Neural crest cell (in vitro differentiated cells): ENCODE results near the gene C17orf75. TPM values are rescaled to one million over a fixed set of nuclear protein-coding genes. Genes with fewer than 3 reads are reported as not detected.

Experiments used
- DNase-seq: peaks from one replicate; pipeline ENCODE4 v3.0.0; 2021; ENCODE audit warnings: low read depth, mixed read lengths, low spot score
- H3K27ac Mint-ChIP-seq: one replicate; pipeline ENCODE4 v1.8.0; 2021; ENCODE audit warnings: mild to moderate bottlenecking, mixed read lengths; ENCODE audit not compliant: unreplicated experiment
- H3K27me3 Mint-ChIP-seq: 2 replicates; pipeline ENCODE4 v1.8.0; 2021; ENCODE audit warnings: low read depth, mild to moderate bottlenecking, mixed read lengths
- H3K36me3 Mint-ChIP-seq: 2 replicates; pipeline ENCODE4 v1.8.0; 2021; ENCODE audit warnings: low read depth, mild to moderate bottlenecking, mixed read lengths
- H3K4me1 Mint-ChIP-seq: 2 replicates; pipeline ENCODE4 v1.8.0; 2021; ENCODE audit warnings: mixed read lengths
- H3K4me3 Mint-ChIP-seq: one replicate; pipeline ENCODE4 v1.8.0; 2021; ENCODE audit warnings: mild to moderate bottlenecking, mixed read lengths
- H3K9me3 Mint-ChIP-seq: 2 replicates; pipeline ENCODE4 v1.8.0; 2021; ENCODE audit warnings: mixed read lengths
- CTCF ChIP-seq: fragments of 200-600 bp; sonication (generic); conservative IDR thresholded peaks from 2 replicates; pipeline ENCODE4 v1.5.0; 2021; ENCODE audit warnings: antibody characterized with exemption, mild to moderate bottlenecking
- microRNA-seq: library from miRNA; unstranded; fragments of <30 nt; microRNA quantifications from one replicate; pipeline ENCODE4, GENCODE V29; 2020
- total RNA-seq: library from RNA; stranded (reverse); gene quantifications from 2 replicates; pipeline ENCODE4 v1.2.1, GENCODE V29; 2021

Gene C17orf75
- total RNA-seq, 1 donor from 2014 or later: 52.8 TPM

GRCh38 chr17:32279891-32280716 lies 61.9 kb downstream of the C17orf75 start:
- Mint-ChIP-seq H3K4me3 (peak overlapping the region; percentile 72), H3K9me3 (no peaks in the 10 kb centered on the region), H3K27me3 (peaks cover 19% of the 10 kb centered on the region), H3K36me3 (no peaks in the 10 kb centered on the region), H3K27ac (peak overlapping the region; percentile 83), H3K4me1 (peaks cover 48% of the 10 kb centered on the region)
- no peak for TF ChIP-seq CTCF
- DNase-seq: no peak

GRCh38 chr17:32278815-32279214 lies 63.2 kb downstream of the C17orf75 start:
- no peak for DNase-seq
- H3K4me1 Mint-ChIP-seq: peaks cover 54% of the 10 kb centered on the region
- no peak overlapping the region for H3K4me3 Mint-ChIP-seq
- peaks cover 19% of the 10 kb centered on the region for H3K27me3 Mint-ChIP-seq
- H3K36me3 Mint-ChIP-seq: no peaks in the 10 kb centered on the region
- H3K9me3 Mint-ChIP-seq: no peaks in the 10 kb centered on the region
- no peak overlapping the region for H3K27ac Mint-ChIP-seq
- TF ChIP-seq CTCF: no peak

Small RNA genes lying within 50 kb of the gene (microRNA-seq; reads per million reads assigned to microRNA genes)
- gene MIR632: not detected

Other genes with a start within 250 kb of the C17orf75 start
- gene RHOT1, start 199.7 kb downstream of the C17orf75 start, total RNA-seq: 30.1 and 34.1 TPM in 2 replicates
- 17.7 and 18.7 TPM in 2 replicates for gene RHBDL3, start 76.3 kb downstream of the C17orf75 start, total RNA-seq
- gene ZNF207, start 8.0 kb upstream of the C17orf75 start, total RNA-seq: 245 and 249 TPM in 2 replicates
- 139 and 156 TPM in 2 replicates for gene PSMD11, start 102.3 kb upstream of the C17orf75 start, total RNA-seq
- 33.6 and 34.1 TPM in 2 replicates for gene CDK5R1, start 144.8 kb upstream of the C17orf75 start, total RNA-seq